Activated naive CD8-positive, alpha-beta T cell treated with anti-CD3 and anti-CD28 coated beads, Interleukin-2, amount 10 ng/mL, durations not matched to agents 7 days and 5 days (primary cell): Measurements from ENCODE around the gene LRRC47. TPM values are rescaled to one million over a fixed set of nuclear protein-coding genes. Genes with fewer than 3 reads are reported as not detected.

Source experiments
- ATAC-seq: fragments of 150-1000 bp; cut with Tn5 transposase; one replicate; pipeline ENCODE4 v1.10.0; 2021; ENCODE audit warnings: low read depth, moderate library complexity
- POLR2A ChIA-PET: fragments of 350-600 bp; sonication (Branson Sonifier 250); formaldehyde crosslinking; loops from one replicate; lab custom pipeline; 2021; ENCODE audit warnings: antibody characterized with exemption; lab: Charles Lee
- DNase-seq: peaks from one replicate; pipeline ENCODE4 v3.0.0; 2021
- H3K27ac Mint-ChIP-seq: one replicate; pipeline ENCODE4 v1.8.0; 2022; ENCODE audit warnings: mild to moderate bottlenecking, mixed read lengths
- H3K27me3 Mint-ChIP-seq: one replicate; pipeline ENCODE4 v1.8.0; 2022; ENCODE audit warnings: mild to moderate bottlenecking, moderate library complexity, mixed read lengths
- H3K36me3 Mint-ChIP-seq: one replicate; pipeline ENCODE4 v1.8.0; 2021; ENCODE audit warnings: mild to moderate bottlenecking, mixed read lengths
- H3K4me1 Mint-ChIP-seq: one replicate; pipeline ENCODE4 v1.8.0; 2021; ENCODE audit warnings: mixed read lengths
- H3K4me3 Mint-ChIP-seq: one replicate; pipeline ENCODE4 v1.8.0; 2022; ENCODE audit warnings: mild to moderate bottlenecking, moderate library complexity, mixed read lengths
- H3K9me3 Mint-ChIP-seq: one replicate; pipeline ENCODE4 v1.8.0; 2021; ENCODE audit warnings: mixed read lengths
- total RNA-seq, 2 experiments: library from RNA; stranded (reverse); gene quantifications; one replicate each; pipeline ENCODE4 v1.2.3, GENCODE V29; 2021

The LRRC47 gene
- total RNA-seq, 2 experiments from 2014 or later, result 32.0 to 40.6 TPM

DNA sequence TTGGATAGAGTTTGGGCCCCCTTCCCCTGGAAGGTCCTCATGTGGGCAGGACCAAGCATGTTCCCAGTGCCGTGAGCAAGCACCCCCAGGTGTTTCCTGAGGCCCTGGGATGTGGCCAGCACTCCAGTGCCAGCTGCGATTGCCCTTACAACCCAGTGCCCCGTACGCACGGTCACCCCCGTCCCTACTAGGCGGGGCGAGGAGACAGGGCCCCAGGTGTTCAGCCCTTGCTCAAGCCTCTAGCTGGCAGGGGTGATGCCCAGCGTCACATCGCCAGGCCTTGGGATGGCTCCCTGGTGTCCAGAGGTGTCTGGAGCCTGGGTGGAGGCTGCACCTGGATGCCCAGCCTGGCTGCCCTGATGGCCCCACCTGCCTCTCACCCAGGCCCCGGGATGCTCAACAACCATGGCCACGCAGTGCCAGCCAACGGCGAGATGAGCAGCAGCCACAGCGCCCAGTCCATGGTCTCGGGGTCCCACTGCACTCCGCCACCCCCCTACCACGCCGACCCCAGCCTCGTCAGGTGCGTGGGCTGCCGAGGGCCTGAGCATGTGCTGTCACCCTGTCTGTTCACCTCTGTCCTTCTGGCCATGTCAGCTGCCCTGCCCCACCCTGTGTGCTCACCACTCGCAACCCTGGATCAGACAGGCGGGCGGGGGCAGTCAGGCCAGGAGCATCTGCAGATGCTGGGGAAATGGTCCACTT is 65.6 kb downstream of the LRRC47 start:
- no peaks in the 10 kb centered on the region for H3K4me1 Mint-ChIP-seq
- POLR2A ChIA-PET, result no interaction called here
- DNase-seq, result no peak
- H3K27me3 Mint-ChIP-seq, result no peaks in the 10 kb centered on the region
- no peak overlapping the region for H3K4me3 Mint-ChIP-seq
- H3K9me3 Mint-ChIP-seq, result no peaks in the 10 kb centered on the region
- H3K27ac Mint-ChIP-seq, result no peak overlapping the region
- H3K36me3 Mint-ChIP-seq, result no peaks in the 10 kb centered on the region
- no peak for ATAC-seq

DNA sequence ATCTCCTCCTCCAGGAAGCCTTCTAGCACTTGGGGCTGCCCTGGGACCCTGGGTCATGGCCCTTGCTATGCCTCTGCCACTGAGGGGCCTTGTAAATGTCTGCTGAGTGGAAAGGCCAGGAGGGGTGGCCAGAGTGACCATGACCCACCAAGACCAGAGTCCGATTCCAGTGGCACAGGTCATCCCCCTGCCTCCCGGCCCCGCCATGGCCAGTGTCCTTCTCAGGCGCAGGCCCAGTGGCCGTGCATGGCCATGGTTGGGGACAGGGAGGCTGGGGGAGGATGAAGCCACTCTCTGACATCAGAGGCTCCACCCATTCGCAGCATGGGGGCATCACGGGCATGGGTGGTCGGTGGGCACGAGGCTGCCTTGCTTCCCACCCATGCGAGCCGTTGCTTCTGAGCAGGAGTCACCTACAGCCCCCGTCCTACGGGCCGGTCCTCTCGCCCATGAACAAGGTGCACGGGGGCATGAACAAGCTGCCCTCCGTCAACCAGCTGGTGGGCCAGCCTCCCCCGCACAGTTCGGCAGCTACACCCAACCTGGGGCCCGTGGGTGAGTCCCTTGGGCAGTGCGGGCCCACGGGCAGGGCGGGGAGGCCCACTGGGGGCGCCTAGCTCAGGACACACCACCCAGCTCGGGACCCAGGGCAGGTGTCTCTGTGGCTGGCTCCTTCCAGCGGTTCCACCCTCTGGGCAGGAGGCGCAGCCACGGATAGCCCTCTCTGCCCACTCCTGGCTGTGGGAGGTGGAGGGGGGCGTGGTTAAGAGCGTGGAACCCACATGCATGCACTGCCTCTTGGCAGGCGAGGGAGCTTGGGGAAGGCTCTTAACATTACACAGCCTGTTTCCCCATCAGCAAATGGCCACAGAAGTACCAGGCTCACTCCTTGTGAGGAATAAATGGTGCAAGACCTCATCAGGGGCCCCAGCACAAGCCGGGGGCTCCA is 66.4 kb downstream of the LRRC47 start:
- Mint-ChIP-seq H3K36me3 (no peaks in the 10 kb centered on the region), H3K4me1 (no peaks in the 10 kb centered on the region), H3K9me3 (no peaks in the 10 kb centered on the region), H3K4me3 (no peak overlapping the region), H3K27me3 (no peaks in the 10 kb centered on the region), H3K27ac (no peak overlapping the region)
- ATAC-seq (no peak), DNase-seq (no peak)
- POLR2A ChIA-PET, result no interaction called here

Other genes starting within 250 kb of the LRRC47 start
- gene MEGF6, start 185.0 kb downstream of the LRRC47 start, total RNA-seq, result 10 to 100 TPM; 56.6 TPM
- gene TPRG1L, start 171.5 kb downstream of the LRRC47 start, total RNA-seq, result 10 to 100 TPM; 23.8 to 29.4 TPM
- gene WRAP73, start 146.4 kb downstream of the LRRC47 start, total RNA-seq, result 10 to 100 TPM; 40.2 to 41.6 TPM
- gene TP73, start 144.0 kb downstream of the LRRC47 start, total RNA-seq, result 1 to 10 TPM in 1 of 2 experiments, under 1 TPM in 1; 0.62 to 1.1 TPM
- gene CCDC27, start 44.0 kb downstream of the LRRC47 start, total RNA-seq, result not detected
- 1 to 10 TPM in 1 of 2 experiments, under 1 TPM in 1; 0.94 to 2.1 TPM for gene SMIM1, start 23.7 kb downstream of the LRRC47 start, total RNA-seq
- 10 to 100 TPM; 44.6 to 46.9 TPM for gene CEP104, start 60.7 kb upstream of the LRRC47 start, total RNA-seq
- 10 to 100 TPM; 14.3 to 15.8 TPM for gene DFFB, start 61.0 kb upstream of the LRRC47 start, total RNA-seq
- 10 to 100 TPM; 31.1 to 34.4 TPM for gene C1orf174, start 103.8 kb upstream of the LRRC47 start, total RNA-seq